ENCODE data around the gene BRD3OS.

- no peak for TF ChIP-seq CTCF (IDR thresholded peaks at IDR 0.05)
- TF ChIP-seq POLR2A (IDR thresholded peaks at IDR 0.05) = no peak
Observed at GRCh38 chr9:133980864-133981588, 44.3 kb upstream of the BRD3OS start.

Measured in esophagus squamous epithelium (tissue), 4 donors.